Suprapubic skin (tissue), 4 donors: Measurements from ENCODE around the gene FASN. TPM values are rescaled to one million over a fixed set of nuclear protein-coding genes. Genes with fewer than 3 reads are reported as not detected.

Experiments used
- DNase-seq, 2 donors: peaks; one replicate each; pipeline ENCODE4 v3.0.0-alpha.2; 2019; ENCODE audit warnings: low spot score in 2 of 2
- H3K27ac ChIP-seq: fragments of 200-600 bp; sonication (generic); one replicate; pipeline ENCODE4 v1.5.1; 2019
- H3K27me3 ChIP-seq: fragments of 200-600 bp; sonication (generic); one replicate; pipeline ENCODE4 v1.5.1; 2019
- H3K36me3 ChIP-seq: fragments of 200-600 bp; sonication (generic); one replicate; pipeline ENCODE4 v1.5.1; 2019
- H3K4me1 ChIP-seq: fragments of 200-600 bp; sonication (generic); one replicate; pipeline ENCODE4 v1.5.1; 2019
- H3K4me3 ChIP-seq: fragments of 200-600 bp; sonication (generic); one replicate; pipeline ENCODE4 v1.5.1; 2019; ENCODE audit warnings: mild to moderate bottlenecking
- H3K9me3 ChIP-seq: fragments of 200-600 bp; sonication (generic); one replicate; pipeline ENCODE4 v1.5.1; 2019
- EP300 ChIP-seq: sonication (generic); formaldehyde crosslinking; IDR thresholded peaks from one replicate; pipeline ENCODE4 v1.6.1; 2017; ENCODE audit warnings: antibody characterized with exemption
- POLR2A ChIP-seq, 2 donors: fragments of 450-650 bp; IDR thresholded peaks; one replicate each; pipeline ENCODE4 v1.6.1; 2017; ENCODE audit warnings: antibody characterized with exemption in 2 of 2, mild to moderate bottlenecking in 2 of 2, moderate library complexity in 2 of 2
- POLR2AphosphoS5 ChIP-seq, 3 donors: sonication (generic); formaldehyde crosslinking; IDR thresholded peaks; one replicate each; pipeline ENCODE4 v1.6.1; 2017; ENCODE audit warnings: antibody characterized with exemption in 3 of 3
- WGBS: methylation state at CpG from one replicate; pipeline ENCODE4 v1.1.5; 2018; 5-methylcytosine and 5-hydroxymethylcytosine counted together
- total RNA-seq, 4 donors: library from RNA; depleted of rRNA; stranded (reverse); fragments of >200 nt; gene quantifications; one replicate each; pipeline ENCODE4 v1.1.0, GENCODE V29; 2016
- TF ChIP-seq, protein P1 (sequence below), 2 donors: fragments of 200-600 bp in 1 of 2; fragments of 450-650 bp in 1 of 2; sonication (generic) in 1 of 2; IDR thresholded peaks; one replicate each; pipeline ENCODE4 v1.5.1; 2016 to 2019; ENCODE audit warnings: antibody characterized with exemption in 2 of 2, mild to moderate bottlenecking in 1 of 2, moderate library complexity in 1 of 2

Gene FASN
- total RNA-seq, 4 donors from 2014 or later: 278 to 464 (median 359) TPM

GRCh38 chr17:82097184-82097918 lies 685 bp downstream of the FASN start:
- Histone ChIP-seq H3K4me1 (peaks cover 58% of the 10 kb centered on the region), H3K4me3 (peak overlapping the region; percentile 75), H3K9me3 (no peaks in the 10 kb centered on the region), H3K27me3 (no peaks in the 10 kb centered on the region), H3K27ac (peak overlapping the region; percentile 97), H3K36me3 (peaks cover 39% of the 10 kb centered on the region)
- DNase-seq: no peak
- WGBS: 2% methylated on average over 14 of the region's 77 CpGs
- no peak for TF ChIP-seq POLR2AphosphoS5 (IDR thresholded peaks at IDR 0.05)
- TF ChIP-seq, protein P1, sequence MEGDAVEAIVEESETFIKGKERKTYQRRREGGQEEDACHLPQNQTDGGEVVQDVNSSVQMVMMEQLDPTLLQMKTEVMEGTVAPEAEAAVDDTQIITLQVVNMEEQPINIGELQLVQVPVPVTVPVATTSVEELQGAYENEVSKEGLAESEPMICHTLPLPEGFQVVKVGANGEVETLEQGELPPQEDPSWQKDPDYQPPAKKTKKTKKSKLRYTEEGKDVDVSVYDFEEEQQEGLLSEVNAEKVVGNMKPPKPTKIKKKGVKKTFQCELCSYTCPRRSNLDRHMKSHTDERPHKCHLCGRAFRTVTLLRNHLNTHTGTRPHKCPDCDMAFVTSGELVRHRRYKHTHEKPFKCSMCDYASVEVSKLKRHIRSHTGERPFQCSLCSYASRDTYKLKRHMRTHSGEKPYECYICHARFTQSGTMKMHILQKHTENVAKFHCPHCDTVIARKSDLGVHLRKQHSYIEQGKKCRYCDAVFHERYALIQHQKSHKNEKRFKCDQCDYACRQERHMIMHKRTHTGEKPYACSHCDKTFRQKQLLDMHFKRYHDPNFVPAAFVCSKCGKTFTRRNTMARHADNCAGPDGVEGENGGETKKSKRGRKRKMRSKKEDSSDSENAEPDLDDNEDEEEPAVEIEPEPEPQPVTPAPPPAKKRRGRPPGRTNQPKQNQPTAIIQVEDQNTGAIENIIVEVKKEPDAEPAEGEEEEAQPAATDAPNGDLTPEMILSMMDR (IDR thresholded peaks at IDR 0.05): no peak
- no peak for TF ChIP-seq EP300
- TF ChIP-seq POLR2A (IDR thresholded peaks at IDR 0.05): no peak

DNA sequence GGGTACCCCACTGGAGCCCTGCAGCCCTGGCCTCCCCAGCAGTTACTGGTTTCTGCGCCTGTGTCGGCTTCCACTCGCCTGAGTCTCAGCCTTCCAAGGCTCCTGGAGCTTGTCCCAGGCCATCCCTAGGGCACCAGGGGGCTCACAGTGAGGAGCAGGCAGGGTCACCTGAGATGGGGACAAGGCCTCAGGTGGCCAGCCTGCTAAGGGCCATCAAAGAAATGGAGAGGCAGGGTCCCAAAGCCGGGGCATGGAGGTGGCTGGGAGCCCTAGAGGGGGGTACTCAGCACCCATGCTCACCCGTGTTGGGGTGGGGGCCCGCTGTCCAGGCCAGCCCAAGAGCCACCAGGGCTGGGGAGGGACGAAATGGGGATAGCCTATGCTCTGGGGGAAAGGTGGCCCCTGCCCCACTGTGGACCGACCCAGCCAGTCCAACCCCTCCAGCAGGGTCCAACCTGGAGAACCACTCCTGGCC lies 1.3 kb downstream of the FASN start:
- WGBS: 70% methylated on average over 5 of the region's 8 CpGs
- Histone ChIP-seq H3K4me3 (peak overlapping the region; percentile 75), H3K27ac (peak overlapping the region; percentile 97), H3K4me1 (peaks cover 52% of the 10 kb centered on the region), H3K36me3 (peaks cover 46% of the 10 kb centered on the region), H3K9me3 (no peaks in the 10 kb centered on the region), H3K27me3 (no peaks in the 10 kb centered on the region)
- TF ChIP-seq EP300 (no peak), POLR2AphosphoS5 (IDR thresholded peaks at IDR 0.05) (no peak), POLR2A (IDR thresholded peaks at IDR 0.05) (no peak)
- TF ChIP-seq, protein P1 (IDR thresholded peaks at IDR 0.05): no peak
- no peak for DNase-seq

GRCh38 chr17:82095777-82096708 lies 2.0 kb downstream of the FASN start:
- Histone ChIP-seq H3K4me1 (peaks cover 45% of the 10 kb centered on the region), H3K9me3 (no peaks in the 10 kb centered on the region), H3K27me3 (no peaks in the 10 kb centered on the region), H3K36me3 (peaks cover 53% of the 10 kb centered on the region), H3K27ac (peak overlapping the region; percentile 5), H3K4me3 (peak overlapping the region; percentile 75)
- peak in 1 of 2 donors; percentile 64 for DNase-seq
- 94% methylated on average over 20 of the region's 35 CpGs for WGBS
- TF ChIP-seq EP300 (no peak), POLR2AphosphoS5 (IDR thresholded peaks at IDR 0.05) (no peak), POLR2A (IDR thresholded peaks at IDR 0.05) (no peak)
- TF ChIP-seq, protein P1 (IDR thresholded peaks at IDR 0.05): no peak

DNA sequence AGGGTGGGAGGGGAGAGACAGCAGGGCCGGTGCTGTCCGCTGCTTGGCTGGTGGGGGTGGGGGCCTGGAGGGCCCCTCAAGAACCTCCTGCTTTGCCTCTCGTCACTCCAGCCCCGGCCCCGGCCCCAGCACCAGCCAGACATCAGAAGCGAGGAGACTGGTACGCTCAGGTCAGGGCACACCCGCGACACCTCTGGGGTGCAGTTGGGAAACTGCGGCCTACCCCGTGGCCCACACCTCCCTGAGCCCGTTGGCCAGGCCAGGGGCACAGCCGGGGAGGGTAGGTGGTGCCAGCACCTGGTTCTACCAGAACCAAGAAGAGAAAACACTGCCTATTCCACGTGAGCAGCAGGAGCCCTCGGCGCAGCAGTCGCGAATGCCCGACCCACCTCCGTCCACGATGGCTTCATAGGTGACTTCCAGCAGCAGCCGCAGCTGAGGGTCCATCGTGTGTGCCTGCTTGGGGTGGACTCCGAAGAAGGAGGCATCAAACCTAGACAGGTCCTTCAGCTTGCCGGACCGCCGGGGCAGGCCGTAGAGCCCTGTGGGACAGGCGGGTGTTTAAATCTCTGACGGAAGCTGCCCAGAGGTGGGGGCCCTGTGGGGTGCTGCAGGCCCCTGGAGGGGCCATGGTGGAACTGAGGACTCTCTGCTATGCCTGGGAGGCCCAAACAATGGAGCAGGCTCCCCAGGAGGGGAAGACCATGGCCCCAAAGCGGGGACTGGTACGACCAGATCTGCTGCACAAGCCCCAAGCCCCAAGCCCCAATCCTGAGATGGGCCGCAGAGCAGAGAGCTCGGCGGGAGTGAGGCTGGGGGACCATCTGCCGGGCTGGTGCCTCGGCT lies 2.9 kb downstream of the FASN start:
- no peak for DNase-seq
- Histone ChIP-seq H3K9me3 (no peaks in the 10 kb centered on the region), H3K4me1 (peaks cover 36% of the 10 kb centered on the region), H3K27me3 (no peaks in the 10 kb centered on the region), H3K4me3 (peak overlapping the region; percentile 75), H3K27ac (no peak overlapping the region), H3K36me3 (peaks cover 61% of the 10 kb centered on the region)
- no peak for TF ChIP-seq POLR2A (IDR thresholded peaks at IDR 0.05)
- TF ChIP-seq, protein P1 (IDR thresholded peaks at IDR 0.05): no peak
- TF ChIP-seq EP300: no peak
- TF ChIP-seq POLR2AphosphoS5 (IDR thresholded peaks at IDR 0.05): no peak
- 93% methylated on average over 14 of the region's 37 CpGs for WGBS
